GM12801 (cell line): ENCODE data around the gene KRT73.

Experiments
- TF ChIP-seq, protein P1 (sequence below): IDR thresholded peaks from one replicate; pipeline ENCODE4 v1.5.1; 2011; ENCODE audit warnings: control low read depth; ENCODE audit not compliant: insufficient read length; ENCODE audit errors: extremely low read depth

The KRT73 gene

GRCh38 chr12:52612431-52613383 is 5.7 kb downstream of the KRT73 start:
- TF ChIP-seq, protein P1, sequence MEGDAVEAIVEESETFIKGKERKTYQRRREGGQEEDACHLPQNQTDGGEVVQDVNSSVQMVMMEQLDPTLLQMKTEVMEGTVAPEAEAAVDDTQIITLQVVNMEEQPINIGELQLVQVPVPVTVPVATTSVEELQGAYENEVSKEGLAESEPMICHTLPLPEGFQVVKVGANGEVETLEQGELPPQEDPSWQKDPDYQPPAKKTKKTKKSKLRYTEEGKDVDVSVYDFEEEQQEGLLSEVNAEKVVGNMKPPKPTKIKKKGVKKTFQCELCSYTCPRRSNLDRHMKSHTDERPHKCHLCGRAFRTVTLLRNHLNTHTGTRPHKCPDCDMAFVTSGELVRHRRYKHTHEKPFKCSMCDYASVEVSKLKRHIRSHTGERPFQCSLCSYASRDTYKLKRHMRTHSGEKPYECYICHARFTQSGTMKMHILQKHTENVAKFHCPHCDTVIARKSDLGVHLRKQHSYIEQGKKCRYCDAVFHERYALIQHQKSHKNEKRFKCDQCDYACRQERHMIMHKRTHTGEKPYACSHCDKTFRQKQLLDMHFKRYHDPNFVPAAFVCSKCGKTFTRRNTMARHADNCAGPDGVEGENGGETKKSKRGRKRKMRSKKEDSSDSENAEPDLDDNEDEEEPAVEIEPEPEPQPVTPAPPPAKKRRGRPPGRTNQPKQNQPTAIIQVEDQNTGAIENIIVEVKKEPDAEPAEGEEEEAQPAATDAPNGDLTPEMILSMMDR = no peak

DNA sequence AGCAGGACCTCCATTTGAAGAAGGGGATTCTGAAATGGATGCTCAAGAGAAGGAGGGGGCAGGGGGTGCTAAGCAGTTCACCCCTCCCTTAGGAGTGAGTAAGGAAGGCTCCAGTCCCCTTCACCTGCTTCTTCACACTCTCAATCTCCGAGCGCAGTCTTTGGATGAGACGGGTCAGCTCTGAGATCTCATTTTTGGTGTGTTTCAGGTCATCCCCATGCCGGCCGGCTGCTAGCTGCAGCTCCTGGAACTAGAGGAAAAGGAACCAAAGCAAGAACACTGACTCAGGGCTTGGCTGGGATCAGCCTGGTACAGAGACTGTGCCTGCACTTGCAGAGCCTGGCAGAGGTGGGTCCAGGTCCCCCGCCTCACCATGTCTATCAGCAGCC is 7.3 kb downstream of the KRT73 start:
- TF ChIP-seq, protein P1 = no peak

DNA sequence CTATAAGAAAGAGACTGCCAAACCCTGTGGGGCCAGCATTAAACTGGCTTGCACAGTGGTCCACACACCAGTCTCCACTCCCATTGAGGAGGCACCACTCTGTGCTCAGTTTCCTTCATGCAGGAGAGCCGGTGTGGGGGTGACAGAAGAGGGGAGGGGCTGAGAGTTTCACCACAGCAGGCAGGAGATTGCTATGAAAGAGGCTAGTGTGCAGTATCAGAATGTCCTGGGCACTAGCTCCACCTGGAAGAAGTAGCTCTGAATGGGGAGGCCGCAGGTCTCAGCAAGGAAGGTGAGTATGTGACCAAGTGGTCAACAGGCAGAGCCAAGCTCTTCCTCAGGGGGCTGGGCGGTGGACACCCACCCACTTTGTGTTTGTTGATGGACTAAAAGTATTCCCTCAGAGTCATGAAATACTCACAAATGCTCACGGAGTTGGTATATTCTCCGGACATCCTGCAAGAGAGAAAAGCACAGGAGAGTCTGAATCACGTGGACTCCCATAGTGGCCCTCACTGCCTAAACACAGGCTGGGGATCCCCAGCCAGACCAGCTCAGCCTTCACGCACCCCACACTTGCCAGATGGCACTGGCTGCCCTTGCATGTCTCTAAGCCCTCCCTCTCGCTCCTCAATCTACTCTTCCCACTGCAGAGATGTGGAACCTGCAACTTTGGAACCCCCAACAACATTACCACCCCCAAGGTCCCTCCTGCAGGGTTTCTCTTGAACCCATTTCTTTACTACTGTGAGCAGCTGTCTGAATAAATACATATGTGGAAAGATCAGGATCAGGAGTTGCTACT is 9.3 kb downstream of the KRT73 start:
- TF ChIP-seq, protein P1 = no peak

DNA sequence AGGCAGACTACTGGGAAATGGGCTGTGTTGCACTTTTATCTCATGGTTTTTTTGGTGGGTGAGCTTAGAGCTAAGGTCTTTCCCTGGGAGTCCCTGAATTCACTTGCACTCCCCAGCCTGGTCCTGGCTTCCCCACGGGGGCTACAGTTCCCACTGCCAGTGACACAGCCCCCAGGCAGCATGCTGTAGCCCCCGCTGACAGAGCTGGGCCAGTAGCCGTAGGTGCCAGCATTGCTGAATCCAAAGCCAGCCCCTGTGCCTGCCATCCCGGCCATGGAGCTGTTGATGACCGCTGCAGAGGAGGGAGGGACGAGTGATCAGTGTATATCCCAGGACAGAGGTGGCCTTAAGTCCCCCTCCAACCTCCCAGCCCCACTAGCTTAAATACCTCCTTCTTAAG is 10.2 kb downstream of the KRT73 start:
- TF ChIP-seq, protein P1 = no peak

- TF ChIP-seq, protein P1 = no peak
Observed at GRCh38 chr12:52607314-52607713, 11.0 kb downstream of the KRT73 start.

DNA sequence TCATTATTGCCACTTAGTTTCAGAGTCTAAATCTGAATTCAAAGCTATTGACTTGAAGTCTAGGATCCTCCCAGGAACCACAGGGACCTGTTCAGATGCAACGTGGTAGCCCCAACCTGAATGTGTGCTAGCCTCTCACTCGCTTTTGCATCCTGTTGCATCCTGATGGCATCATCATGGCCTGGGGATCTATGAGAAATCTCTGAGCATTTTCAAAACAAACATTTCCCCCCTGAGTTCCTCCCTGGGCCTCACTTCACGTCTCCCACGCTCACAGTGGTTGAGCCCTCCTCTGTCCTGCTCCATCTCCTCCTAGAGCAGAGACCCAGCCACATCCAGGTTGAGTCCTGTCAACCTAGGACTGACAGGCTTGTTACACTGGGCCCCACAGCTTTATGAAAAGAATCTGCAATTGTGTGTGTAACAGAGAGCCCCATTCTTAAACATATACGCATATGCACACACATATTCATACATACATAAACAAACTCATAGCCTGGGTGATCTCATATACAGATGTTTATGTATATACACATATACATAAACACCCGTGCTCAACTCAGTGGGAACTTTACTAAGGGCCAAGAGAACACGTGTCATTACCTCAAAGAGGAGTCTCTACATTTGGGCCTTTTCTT is 11.7 kb downstream of the KRT73 start:
- TF ChIP-seq, protein P1 = no peak

DNA sequence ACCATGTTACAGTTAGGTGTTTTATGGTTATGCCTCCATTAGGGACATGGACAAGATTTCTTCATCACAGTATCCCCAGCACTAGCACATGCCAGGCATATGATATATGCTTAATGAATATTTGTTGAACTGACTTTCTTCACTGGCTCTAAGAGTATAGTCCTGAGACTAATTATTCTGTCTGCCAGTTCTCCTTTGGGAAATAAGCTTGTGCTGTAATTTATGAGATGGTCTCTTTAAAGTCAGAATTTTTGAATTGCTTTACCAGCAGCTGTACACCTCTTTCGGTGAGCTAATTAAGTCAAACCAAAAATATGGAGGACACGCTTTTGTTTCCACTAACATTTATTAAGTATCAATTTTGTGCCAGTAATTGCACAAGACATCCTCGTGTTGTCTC is 12.3 kb downstream of the KRT73 start:
- TF ChIP-seq, protein P1 = no peak
